ENCODE measurements around the gene GNAO1.

- TF ChIP-seq CTCF (IDR thresholded peaks at IDR 0.05; ENCODE audit: insufficient read depth, low read length) (no peak), POLR2AphosphoS5 (IDR thresholded peaks at IDR 0.05; ENCODE audit: low read depth) (no peak), REST (IDR thresholded peaks at IDR 0.05; ENCODE audit: insufficient replicate concordance, low read depth) (no peak), GABPA (IDR thresholded peaks at IDR 0.05; ENCODE audit: low read depth) (no peak), SPI1 (IDR thresholded peaks at IDR 0.05; ENCODE audit: borderline replicate concordance, low read depth) (no peak)
Observed at GRCh38 chr16:56372013-56372634, 180.8 kb downstream of the GNAO1 start.
